Measurements from ENCODE around the gene CST1. TPM values are rescaled to one million over a fixed set of nuclear protein-coding genes. Genes with fewer than 3 reads are reported as not detected.
"Not testable (repeated sequence)": the region's sequence is repeated elsewhere in the genome, so short reads cannot be mapped to it uniquely, and the experiment has no call there.

CST1 gene
- total RNA-seq, 1 experiment from 2014 or later = 1.2 TPM

DNA sequence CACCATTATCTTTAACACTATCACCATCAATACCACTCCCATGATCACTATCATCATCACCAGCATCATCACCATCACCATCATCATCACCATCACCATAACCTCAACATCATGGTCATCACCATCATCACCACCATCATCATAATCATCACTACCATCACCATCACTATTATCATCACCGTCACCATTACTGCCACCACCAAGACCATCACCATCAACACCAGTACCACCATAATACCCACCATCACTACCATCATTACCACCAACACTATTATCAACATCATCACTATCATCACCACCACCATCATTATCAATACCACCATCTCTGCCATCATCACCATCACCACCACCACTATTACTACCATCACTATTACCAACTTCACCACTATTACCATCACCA is 32.7 kb upstream of the CST1 start:
- Mint-ChIP-seq H3K4me3 (ENCODE audit: low read depth, unreplicated experiment) (no peak overlapping the region), H3K4me1 (ENCODE audit: low read depth, unreplicated experiment) (no peaks in the 10 kb centered on the region), H3K9me3 (ENCODE audit: low read depth, unreplicated experiment) (no peaks in the 10 kb centered on the region), H3K27ac (ENCODE audit: unreplicated experiment) (no peak overlapping the region), H3K36me3 (ENCODE audit: insufficient read depth, unreplicated experiment) (no peaks in the 10 kb centered on the region), H3K27me3 (ENCODE audit: unreplicated experiment) (no peaks in the 10 kb centered on the region)
- TF ChIP-seq CTCF (IDR thresholded peaks at IDR 0.05; ENCODE audit: unreplicated experiment) = no peak
- no TSS peak for BruUV-seq (replicated peaks)
- intact Hi-C loops (cut with micrococcal nuclease; ENCODE audit: unreplicated experiment) = no loop called here
- no peak for DNase-seq
- CTCF ChIA-PET = no interaction called here

GRCh38 chr20:23782366-23782983 is 31.7 kb upstream of the CST1 start:
- TF ChIP-seq CTCF (IDR thresholded peaks at IDR 0.05; ENCODE audit: unreplicated experiment) = no peak
- no peak overlapping the region for H3K27ac Mint-ChIP-seq (ENCODE audit: unreplicated experiment)
- CTCF ChIA-PET = no interaction called here
- H3K9me3 Mint-ChIP-seq (ENCODE audit: low read depth, unreplicated experiment) = no peaks in the 10 kb centered on the region
- H3K36me3 Mint-ChIP-seq (ENCODE audit: insufficient read depth, unreplicated experiment) = no peaks in the 10 kb centered on the region
- H3K4me1 Mint-ChIP-seq (ENCODE audit: low read depth, unreplicated experiment) = no peaks in the 10 kb centered on the region
- H3K27me3 Mint-ChIP-seq (ENCODE audit: unreplicated experiment) = no peaks in the 10 kb centered on the region
- no TSS peak for BruUV-seq (replicated peaks)
- H3K4me3 Mint-ChIP-seq (ENCODE audit: low read depth, unreplicated experiment) = no peak overlapping the region
- DNase-seq = peak; percentile 23
- intact Hi-C loops (cut with micrococcal nuclease; ENCODE audit: unreplicated experiment) = no loop called here

DNA sequence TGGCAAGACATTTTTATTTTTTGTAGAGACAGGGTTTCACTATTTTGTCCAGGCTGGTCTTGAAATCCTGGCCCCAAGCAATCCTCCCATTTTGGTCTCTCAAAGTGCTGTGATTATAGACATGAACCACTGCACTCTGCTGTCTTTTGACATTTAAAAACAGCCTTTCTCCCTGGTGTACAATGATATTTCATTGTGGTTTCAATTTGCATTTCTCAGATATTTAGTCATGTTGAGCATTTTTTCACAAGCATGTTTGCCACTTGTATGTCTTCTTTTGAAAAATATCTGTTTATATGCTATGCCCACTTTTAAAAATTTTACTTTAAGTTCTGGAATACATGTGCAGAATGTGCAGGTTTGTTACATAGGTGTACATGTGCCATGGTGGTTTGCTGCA is 27.9 kb upstream of the CST1 start:
- BruUV-seq (replicated peaks); H3K4me3 Mint-ChIP-seq (ENCODE audit: low read depth, unreplicated experiment); H3K27me3 Mint-ChIP-seq (ENCODE audit: unreplicated experiment); intact Hi-C loops (cut with micrococcal nuclease; ENCODE audit: unreplicated experiment); H3K9me3 Mint-ChIP-seq (ENCODE audit: low read depth, unreplicated experiment); CTCF ChIA-PET; H3K4me1 Mint-ChIP-seq (ENCODE audit: low read depth, unreplicated experiment); DNase-seq; H3K27ac Mint-ChIP-seq (ENCODE audit: unreplicated experiment); H3K36me3 Mint-ChIP-seq (ENCODE audit: insufficient read depth, unreplicated experiment): not testable (repeated sequence)

DNA sequence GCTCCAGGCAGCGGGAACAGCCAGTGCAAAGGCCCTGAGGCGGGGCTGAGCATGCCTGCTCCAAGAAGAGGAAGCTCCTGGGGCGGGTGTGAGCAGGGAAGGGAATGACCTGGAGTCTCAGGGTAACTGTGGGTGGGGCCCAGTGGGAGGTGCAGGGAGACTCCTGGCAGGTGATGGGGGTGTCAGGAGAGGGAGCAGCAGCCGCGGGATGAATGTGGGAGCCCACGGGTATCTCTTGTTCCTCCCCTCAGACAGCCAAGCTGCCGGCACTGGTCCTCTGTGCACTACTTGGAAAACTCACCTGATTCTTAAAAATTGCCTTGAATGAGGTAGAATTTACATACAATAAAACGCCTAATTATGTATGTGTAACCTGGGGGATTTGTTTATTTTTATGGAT is 26.6 kb upstream of the CST1 start:
- H3K9me3 Mint-ChIP-seq (ENCODE audit: low read depth, unreplicated experiment); BruUV-seq (replicated peaks); H3K27ac Mint-ChIP-seq (ENCODE audit: unreplicated experiment); H3K36me3 Mint-ChIP-seq (ENCODE audit: insufficient read depth, unreplicated experiment); DNase-seq; CTCF ChIA-PET; intact Hi-C loops (cut with micrococcal nuclease; ENCODE audit: unreplicated experiment); H3K4me1 Mint-ChIP-seq (ENCODE audit: low read depth, unreplicated experiment); H3K4me3 Mint-ChIP-seq (ENCODE audit: low read depth, unreplicated experiment): not testable (repeated sequence)
- peaks cover 22% of the 10 kb centered on the region for H3K27me3 Mint-ChIP-seq (ENCODE audit: unreplicated experiment)

DNA sequence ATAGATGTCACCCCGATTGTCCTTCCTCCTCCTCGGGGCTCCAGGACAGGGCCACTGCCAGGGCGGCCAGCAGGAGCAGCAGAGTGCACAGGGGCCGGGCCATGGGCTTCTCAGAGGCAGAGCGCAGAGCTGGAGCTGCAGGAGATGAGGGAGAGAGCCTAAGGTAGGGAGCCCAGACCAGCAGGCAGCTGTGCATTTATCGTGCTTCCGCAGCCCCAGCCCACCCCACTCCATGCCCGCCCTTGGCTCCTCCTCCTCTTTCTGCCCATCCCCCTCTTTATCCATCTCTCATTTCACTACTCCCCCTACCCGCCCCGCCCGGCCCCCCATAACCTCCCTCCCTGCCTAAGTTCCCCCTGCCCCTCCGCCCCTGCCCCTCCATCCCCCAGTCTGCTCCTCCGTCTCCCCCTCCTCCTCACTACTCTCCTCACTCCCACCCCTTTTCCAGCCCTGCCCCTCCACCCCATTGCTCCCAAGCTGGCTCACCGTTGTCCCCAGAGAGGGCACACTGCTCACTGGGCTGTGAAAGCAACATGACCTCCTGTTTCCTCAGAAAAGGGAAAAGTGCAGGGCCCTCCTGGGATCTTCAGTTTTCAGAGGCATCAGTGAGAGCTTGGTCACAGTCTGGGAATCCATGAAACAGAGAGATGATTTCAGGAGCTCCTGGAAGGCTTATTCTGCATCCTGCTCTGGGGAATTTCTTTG is 25.5 kb upstream of the CST1 start:
- peaks cover 26% of the 10 kb centered on the region for H3K27me3 Mint-ChIP-seq (ENCODE audit: unreplicated experiment)
- CTCF ChIA-PET = no interaction called here
- DNase-seq = no peak
- intact Hi-C loops (cut with micrococcal nuclease; ENCODE audit: unreplicated experiment) = no loop called here
- no peaks in the 10 kb centered on the region for H3K9me3 Mint-ChIP-seq (ENCODE audit: low read depth, unreplicated experiment)
- no peaks in the 10 kb centered on the region for H3K4me1 Mint-ChIP-seq (ENCODE audit: low read depth, unreplicated experiment)
- TF ChIP-seq CTCF (IDR thresholded peaks at IDR 0.05; ENCODE audit: unreplicated experiment) = no peak
- no TSS peak for BruUV-seq (replicated peaks)
- no peak overlapping the region for H3K4me3 Mint-ChIP-seq (ENCODE audit: low read depth, unreplicated experiment)
- no peak overlapping the region for H3K27ac Mint-ChIP-seq (ENCODE audit: unreplicated experiment)
- H3K36me3 Mint-ChIP-seq (ENCODE audit: insufficient read depth, unreplicated experiment) = no peaks in the 10 kb centered on the region

Measured in Calu3 (cell line).